IMR-90 (cell line): Measurements from ENCODE around the gene MCTP2.

Experiments
- BHLHE40 ChIP-seq: fragments of 150-350 bp; IDR thresholded peaks from 2 replicates; pipeline ENCODE4 v1.6.1; 2016; ENCODE audit warnings: mild to moderate bottlenecking, low read depth, low read length
- CTCF ChIP-seq: conservative IDR thresholded peaks from 2 replicates; pipeline ENCODE4 v1.5.1; 2012; ENCODE audit warnings: mild to moderate bottlenecking, low read depth, low read length, improper control_type of control experiment
- ELK1 ChIP-seq: fragments of 150-350 bp; IDR thresholded peaks from 2 replicates; pipeline ENCODE4 v1.6.1; 2016; ENCODE audit warnings: low read depth, mild to moderate bottlenecking, low read length, moderate library complexity, borderline replicate concordance
- MAZ ChIP-seq: IDR thresholded peaks from 2 replicates; pipeline ENCODE4 v1.6.1; 2012; ENCODE audit warnings: low read depth, mild to moderate bottlenecking, low read length, improper control_type of control experiment, moderate library complexity, borderline replicate concordance
- POLR2A ChIP-seq: IDR thresholded peaks from 2 replicates; pipeline ENCODE4 v1.6.1; 2012; ENCODE audit warnings: mild to moderate bottlenecking, low read depth, low read length
- RAD21 ChIP-seq: IDR thresholded peaks from 2 replicates; pipeline ENCODE4 v1.6.1; 2012; ENCODE audit warnings: low read length, improper control_type of control experiment
- RCOR1 ChIP-seq: IDR thresholded peaks from 2 replicates; pipeline ENCODE4 v1.6.1; 2012; ENCODE audit warnings: mild to moderate bottlenecking, low read length, improper control_type of control experiment; ENCODE audit not compliant: insufficient replicate concordance
- USF2 ChIP-seq: fragments of 150-350 bp; IDR thresholded peaks from 2 replicates; pipeline ENCODE4 v1.6.1; 2017; ENCODE audit warnings: mild to moderate bottlenecking, antibody characterized with exemption, low read length, low read depth

- TF ChIP-seq CTCF (no peak), MAZ (no peak), BHLHE40 (no peak), POLR2A (no peak), ELK1 (no peak), RAD21 (no peak), RCOR1 (no peak), USF2 (no peak)
These were observed 8.1 kb downstream of the MCTP2 start for GRCh38 chr15:94239474-94239873.
